Fibroblast of lung (primary cell): Measurements from ENCODE around the gene SDR42E1. TPM values are rescaled to one million over a fixed set of nuclear protein-coding genes. Genes with fewer than 3 reads are reported as not detected.

ENCODE experiments used
- DNase-seq, 2 donors: peaks; one replicate each; pipeline versions ENCODE4 v3.0.0 to v3.0.0-alpha.2; 2010; ENCODE audit warnings: low read depth in 2 of 2
- H2AFZ ChIP-seq: 2 replicates; pipeline ENCODE4 v1.5.1; 2012; ENCODE audit warnings: low read length, control low read depth, inconsistent platforms
- H3K27ac ChIP-seq: 2 replicates; pipeline ENCODE4 v1.5.1; 2011; ENCODE audit warnings: low read length, control low read depth; ENCODE audit not compliant: insufficient read depth
- H3K27me3 ChIP-seq: 2 replicates; pipeline ENCODE4 v1.5.1; 2011; ENCODE audit warnings: mild to moderate bottlenecking, low read length; ENCODE audit not compliant: control insufficient read depth, insufficient read depth
- H3K36me3 ChIP-seq: 2 replicates; pipeline ENCODE4 v1.5.1; 2011; ENCODE audit warnings: low read length; ENCODE audit not compliant: control insufficient read depth, insufficient read depth
- H3K4me1 ChIP-seq: 2 replicates; pipeline ENCODE4 v1.5.1; 2011; ENCODE audit warnings: low read length; ENCODE audit not compliant: control insufficient read depth, insufficient read depth; ENCODE audit errors: extremely low read depth
- H3K4me2 ChIP-seq: 2 replicates; pipeline ENCODE4 v1.5.1; 2011; ENCODE audit warnings: low read length, control low read depth; ENCODE audit not compliant: insufficient read depth; ENCODE audit errors: extremely low read depth
- H3K4me3 ChIP-seq, 4 experiments: fragments of 200-600 bp in 1 of 4; sonication (generic) in 1 of 4; replicated peaks in 1 of 4; 2 replicates each; pipeline ENCODE4 v1.5.1; 2011 to 2016; ENCODE audit warnings: low read length in 4 of 4, low read depth in 3 of 4, mild to moderate bottlenecking in 3 of 4, control low read depth in 2 of 4, inconsistent platforms in 1 of 4, mixed read lengths in 1 of 4; ENCODE audit not compliant: insufficient read depth in 1 of 4; ENCODE audit errors: control extremely low read depth in 1 of 4
- H3K79me2 ChIP-seq: 2 replicates; pipeline ENCODE4 v1.5.1; 2012; ENCODE audit warnings: mild to moderate bottlenecking, low read length, inconsistent platforms; ENCODE audit not compliant: control insufficient read depth, insufficient read depth
- H3K9ac ChIP-seq: 2 replicates; pipeline ENCODE4 v1.5.1; 2011; ENCODE audit warnings: mild to moderate bottlenecking, low read length, control low read depth; ENCODE audit not compliant: insufficient read depth
- H3K9me3 ChIP-seq: 2 replicates; pipeline ENCODE4 v1.5.1; 2012; ENCODE audit warnings: low read depth, low read length; ENCODE audit not compliant: control insufficient read depth, insufficient read depth
- H4K20me1 ChIP-seq: 2 replicates; pipeline ENCODE4 v1.5.1; 2011; ENCODE audit warnings: low read length; ENCODE audit not compliant: control insufficient read depth, insufficient read depth; ENCODE audit errors: extremely low read depth
- CTCF ChIP-seq, 2 donors: IDR thresholded peaks in 1 of 2; conservative IDR thresholded peaks in 1 of 2; 1 replicate in 1 of 2; 2 replicates in 1 of 2; pipeline ENCODE4 v1.5.1; 2011 to 2012; ENCODE audit warnings: low read length in 2 of 2, control low read depth in 1 of 2, inconsistent platforms in 1 of 2, low read depth in 1 of 2, mild to moderate bottlenecking in 1 of 2
- EZH2 ChIP-seq: IDR thresholded peaks from 2 replicates; pipeline ENCODE4 v1.5.1; 2012; ENCODE audit warnings: low read length, control low read depth, mild to moderate bottlenecking; ENCODE audit errors: missing control alignments
- polyA plus RNA-seq, 2 donors: library from polyadenylated mRNA; depleted of rRNA in 1 of 2; stranded (reverse) in 1 of 2; unstranded in 1 of 2; fragments of >200 nt; gene quantifications; 2 replicates each; pipeline ENCODE4 v1.2.1, GENCODE V29; 2011 to 2012; ENCODE audit warnings: missing spikeins in 1 of 2
- total RNA-seq: library from RNA; depleted of rRNA; stranded (reverse); fragments of >200 nt; gene quantifications from 2 replicates; pipeline ENCODE4 v1.2.1, GENCODE V29; 2014

Gene SDR42E1
- total and polyA plus RNA-seq, 2 donors (not counting 1 experiment from before 2014, with no cell fraction given), result 1.0 to 1.8 TPM

DNA sequence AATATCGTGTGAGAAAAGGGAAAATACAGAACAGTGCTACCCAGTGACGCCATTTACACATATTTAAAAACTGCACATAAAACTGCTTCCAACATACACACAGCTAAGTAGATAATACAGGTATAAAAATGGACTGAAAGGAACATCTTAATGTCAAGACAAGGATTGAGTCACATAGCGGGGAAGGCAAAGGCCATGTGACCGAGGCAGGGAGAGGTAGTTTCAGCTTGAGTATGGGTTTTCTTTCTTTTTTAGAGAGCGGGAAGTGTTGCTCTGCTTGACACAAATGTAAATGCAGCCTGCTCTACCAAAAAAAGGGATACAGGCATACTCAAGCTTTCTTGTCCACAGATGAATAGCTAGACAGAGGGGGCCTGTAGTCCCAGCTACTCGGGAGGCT, 46.5 kb downstream of the SDR42E1 start:
- no peaks in the 10 kb centered on the region for H3K9me3 ChIP-seq
- H3K9ac ChIP-seq, result no peak overlapping the region

DNA sequence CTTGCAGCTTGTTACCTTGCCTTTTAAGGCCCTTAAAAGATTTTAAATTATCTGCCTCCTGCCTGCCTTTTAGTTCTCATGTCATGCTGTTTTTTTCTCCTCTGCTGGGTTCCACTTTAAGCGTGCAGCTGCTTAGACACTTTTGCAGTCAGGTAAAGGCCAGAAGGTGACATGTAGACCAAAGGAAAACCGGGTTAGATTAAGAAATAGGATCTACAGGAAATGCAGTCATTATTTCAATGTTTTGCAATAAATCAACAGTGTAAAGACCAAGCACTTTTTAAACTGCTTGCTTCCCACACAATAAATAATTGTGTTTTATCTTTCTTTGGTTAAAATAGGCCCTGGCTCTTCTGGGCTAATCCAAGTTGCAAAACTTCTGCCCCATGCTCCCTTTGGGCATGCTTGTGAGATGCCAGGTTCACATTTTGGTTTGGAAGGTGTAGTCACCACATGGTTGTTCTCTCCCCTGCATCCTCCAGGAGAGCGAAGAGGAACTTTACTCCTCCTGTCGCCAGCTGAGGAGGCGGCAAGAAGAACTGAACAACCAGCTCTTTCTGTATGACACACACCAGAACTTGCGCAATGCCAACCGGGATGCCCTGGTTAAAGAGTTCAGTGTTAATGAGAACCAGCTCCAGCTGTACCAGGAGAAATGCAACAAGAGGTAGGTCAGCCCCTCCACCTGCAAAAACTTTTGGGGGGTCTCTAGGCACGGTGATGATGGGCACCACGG, 54.9 kb downstream of the SDR42E1 start:
- no peak for DNase-seq
- Histone ChIP-seq H3K4me3 (no peak overlapping the region), H3K27ac (no peak overlapping the region), H2AFZ (no peak overlapping the region), H3K4me2 (no peak overlapping the region), H3K4me1 (no peaks in the 10 kb centered on the region), H4K20me1 (no peaks in the 10 kb centered on the region), H3K27me3 (no peaks in the 10 kb centered on the region), H3K9ac (no peak overlapping the region), H3K9me3 (no peaks in the 10 kb centered on the region), H3K36me3 (no peaks in the 10 kb centered on the region), H3K79me2 (no peaks in the 10 kb centered on the region)
- TF ChIP-seq EZH2 (no peak), CTCF (conservative IDR thresholded peaks at IDR 0.05 in 1 of 2, IDR thresholded peaks at IDR 0.05 in 1 of 2; ENCODE audit: low read depth in 1 of 2, low read length in 2 of 2) (no peak)

More for the DNA sequence above, 46.5 kb downstream of the SDR42E1 start:
- no peaks in the 10 kb centered on the region for H3K4me1 ChIP-seq
- H3K27ac ChIP-seq, result no peak overlapping the region
- no peaks in the 10 kb centered on the region for H3K27me3 ChIP-seq
- no peaks in the 10 kb centered on the region for H3K36me3 ChIP-seq
- DNase-seq, result no peak
- H3K4me3 ChIP-seq, result no peak overlapping the region
- H2AFZ ChIP-seq, result no peak overlapping the region
- H3K4me2 ChIP-seq, result no peak overlapping the region
- no peaks in the 10 kb centered on the region for H4K20me1 ChIP-seq
- TF ChIP-seq EZH2 (no peak), CTCF (conservative IDR thresholded peaks at IDR 0.05 in 1 of 2, IDR thresholded peaks at IDR 0.05 in 1 of 2; ENCODE audit: low read depth in 1 of 2, low read length in 2 of 2) (no peak)
- H3K79me2 ChIP-seq, result no peaks in the 10 kb centered on the region

GRCh38 chr16:81951564-81951963, 59.7 kb downstream of the SDR42E1 start:
- no peak overlapping the region for H3K27ac ChIP-seq
- H4K20me1 ChIP-seq, result no peaks in the 10 kb centered on the region
- H3K27me3 ChIP-seq, result no peaks in the 10 kb centered on the region
- H3K36me3 ChIP-seq, result no peaks in the 10 kb centered on the region
- H3K9me3 ChIP-seq, result no peaks in the 10 kb centered on the region
- H3K4me3 ChIP-seq, result no peak overlapping the region
- no peaks in the 10 kb centered on the region for H3K4me1 ChIP-seq
- H3K4me2 ChIP-seq, result no peak overlapping the region
- no peak for TF ChIP-seq CTCF (conservative IDR thresholded peaks at IDR 0.05 in 1 of 2, IDR thresholded peaks at IDR 0.05 in 1 of 2; ENCODE audit: low read depth in 1 of 2, low read length in 2 of 2)
- TF ChIP-seq EZH2, result no peak
- DNase-seq, result no peak
- H2AFZ ChIP-seq, result no peak overlapping the region
- H3K79me2 ChIP-seq, result no peaks in the 10 kb centered on the region
- H3K9ac ChIP-seq, result no peak overlapping the region
